GM12878 (cell line): ENCODE measurements around the gene DHX34. TPM values are rescaled to one million over a fixed set of nuclear protein-coding genes. Genes with fewer than 3 reads are reported as not detected.

ENCODE experiments used
- ATAC-seq: fragments of 200-7000 bp; cut with Tn5 transposase; 3 replicates; pipeline ENCODE4 v1.9.1; 2020; ENCODE audit warnings: mild to moderate bottlenecking, moderate library complexity
- BruUV-seq: library from RNA; stranded (reverse); fragments of 400-500 nt; replicated peaks from 2 replicates; lab custom pipeline; 2021; lab: Mats Ljungman, UMichigan
- CTCF ChIA-PET: fragments of 300-600 bp; sonication (Branson Sonifier 250); formaldehyde crosslinking; extraction: SDS; loops from one replicate; lab custom pipeline; 2021; ENCODE audit warnings: inconsistent platforms; lab: Yijun Ruan, JAX
- POLR2A ChIA-PET: fragments of 350-600 bp; formaldehyde crosslinking; extraction: SDS; loops from one replicate; lab custom pipeline; 2021; ENCODE audit warnings: inconsistent platforms; lab: Charles Lee
- RAD21 ChIA-PET: fragments of 300-600 bp; sonication (Branson Sonifier 250); formaldehyde crosslinking; loops from one replicate; lab custom pipeline; 2023; ENCODE audit warnings: antibody characterized with exemption; ENCODE audit not compliant: unreplicated experiment; lab: Charles Lee
- SMC1A ChIA-PET: fragments of 300-600 bp; sonication (Branson Sonifier 250); formaldehyde crosslinking; loops from one replicate; lab custom pipeline; 2023; ENCODE audit not compliant: unreplicated experiment, uncharacterized antibody; lab: Charles Lee
- DNase-seq: peaks from one replicate; pipeline ENCODE4 v3.0.0-alpha.2; 2011; ENCODE audit warnings: low read depth, low spot score
- FAIRE-seq: peaks from 3 replicates; lab custom pipeline; 2011; peaks lifted over from hg19 to GRCh38; lab: Jason Lieb, UNC
- H2AFZ ChIP-seq: 2 replicates; pipeline ENCODE4 v1.6.0; 2011; ENCODE audit warnings: low read depth, low read length, control low read depth; ENCODE audit not compliant: control insufficient read depth
- H3K27ac ChIP-seq: 2 replicates; pipeline ENCODE4 v1.5.1; 2011; ENCODE audit warnings: control low read depth; ENCODE audit not compliant: control insufficient read depth, insufficient read depth
- H3K27me3 ChIP-seq, 2 experiments: replicated peaks in 1 of 2; 2 replicates each; pipeline versions ENCODE4 v1.6.0 to v1.6.1; 2011; ENCODE audit warnings: low read length in 1 of 2; ENCODE audit not compliant: control insufficient read depth in 2 of 2, insufficient read depth in 2 of 2
- H3K36me3 ChIP-seq, 2 experiments: 2 replicates each; pipeline ENCODE4 v1.5.1; 2011; ENCODE audit warnings: low read length in 1 of 2; ENCODE audit not compliant: control insufficient read depth in 2 of 2, insufficient read depth in 2 of 2
- H3K4me1 ChIP-seq: 2 replicates; pipeline ENCODE4 v1.6.1; 2011; ENCODE audit warnings: mild to moderate bottlenecking, low read length, moderate library complexity, mixed read lengths; ENCODE audit not compliant: control insufficient read depth, insufficient read depth
- H3K4me2 ChIP-seq: 2 replicates; pipeline ENCODE4 v1.6.0; 2011; ENCODE audit warnings: control low read depth; ENCODE audit not compliant: control insufficient read depth, insufficient read depth
- H3K4me3 ChIP-seq: fragments of 200-600 bp; sonication (generic); 2 replicates; pipeline ENCODE4 v1.5.1; 2016
- H3K79me2 ChIP-seq: 2 replicates; pipeline ENCODE4 v1.6.0; 2011; ENCODE audit warnings: low read length; ENCODE audit not compliant: control insufficient read depth, insufficient read depth
- H3K9ac ChIP-seq: 2 replicates; pipeline ENCODE4 v1.8.0; 2011; ENCODE audit warnings: low read length, control low read depth, mixed read lengths; ENCODE audit not compliant: control insufficient read depth, insufficient read depth
- H3K9me3 ChIP-seq: replicated peaks from 3 replicates; pipeline ENCODE4 v1.5.1; 2011; ENCODE audit warnings: mild to moderate bottlenecking, low read length; ENCODE audit not compliant: control insufficient read depth, insufficient read depth
- H4K20me1 ChIP-seq: 2 replicates; pipeline ENCODE4 v1.6.0; 2011; ENCODE audit not compliant: control insufficient read depth, insufficient read depth
- CEBPB ChIP-seq, 2 experiments: fragments of 150-350 bp in 1 of 2; IDR thresholded peaks; 2 replicates each; pipeline ENCODE4 v1.6.1; 2012 to 2014; ENCODE audit warnings: low read depth in 2 of 2, low read length in 2 of 2, borderline replicate concordance in 1 of 2, inconsistent platforms in 1 of 2
- FOXK2 ChIP-seq: fragments of 450-650 bp; IDR thresholded peaks from 2 replicates; pipeline ENCODE4 v1.6.1; 2017; ENCODE audit warnings: mild to moderate bottlenecking, moderate library complexity
- MEF2B ChIP-seq: fragments of 450-650 bp; IDR thresholded peaks from 2 replicates; pipeline ENCODE4 v1.6.1; 2018; ENCODE audit warnings: mild to moderate bottlenecking, moderate library complexity; ENCODE audit not compliant: partially characterized antibody, poor library complexity, severe bottlenecking
- MTA2 ChIP-seq: fragments of 450-650 bp; IDR thresholded peaks from 2 replicates; pipeline ENCODE4 v1.6.1; 2016; ENCODE audit warnings: low read depth, mild to moderate bottlenecking, moderate library complexity
- NFIC ChIP-seq: IDR thresholded peaks from 2 replicates; pipeline ENCODE4 v1.6.1; 2012; ENCODE audit warnings: low read depth, mild to moderate bottlenecking, inconsistent platforms, low read length, moderate library complexity
- RELA ChIP-seq: fragments of 450-650 bp; IDR thresholded peaks from 2 replicates; pipeline ENCODE4 v1.8.0; 2014; ENCODE audit warnings: borderline replicate concordance; ENCODE audit not compliant: partially characterized antibody
- ZNF207 ChIP-seq: fragments of 450-650 bp; IDR thresholded peaks from 2 replicates; pipeline ENCODE4 v1.6.1; 2014; ENCODE audit warnings: antibody characterized with exemption, mild to moderate bottlenecking, borderline replicate concordance
- WGBS: methylation state at CpG from one replicate; pipeline ENCODE4 v1.1.6; 2016; ENCODE audit warnings: low lambda C conversion rate; ENCODE audit not compliant: insufficient replicate concordance, insufficient coverage; ENCODE audit errors: missing lambda C conversion rate; 5-methylcytosine and 5-hydroxymethylcytosine counted together
- in situ Hi-C: fragments of 300-500 bp; cut with MboI; formaldehyde crosslinking; loops from 9 replicates; pipeline ENCODE4 v1.14.3; 2018; ENCODE audit warnings: mixed read lengths
- intact Hi-C: fragments of 100-400 bp; cut with micrococcal nuclease; formaldehyde crosslinking; loops from one replicate; pipeline ENCODE4 v1.14.2; 2022; ENCODE audit not compliant: unreplicated experiment
- polyA plus RNA-seq, 11 experiments: library from polyadenylated mRNA; depleted of rRNA in 4 of 11; unstranded in 6 of 11; stranded (reverse) in 5 of 11; fragments of >200 nt; fragmentation: Nextera tagmentation in 4 of 11; fragmentation: Illumina TruSeq in 1 of 11; extraction: Ambion mirVana in 4 of 11; extraction: Trizol in 1 of 11; gene quantifications; 1 replicate in 1 of 11; 2 replicates in 10 of 11; pipeline versions ENCODE4 v1.2.1 to v1.2.3, GENCODE V29; 2011 to 2016; ENCODE audit warnings: inconsistent platforms in 2 of 11, missing spikeins in 2 of 11, low read depth in 1 of 11
- total RNA-seq, 4 experiments: library from RNA; depleted of rRNA in 3 of 4; stranded (reverse); fragments of >200 nt in 3 of 4; fragmentation: Illumina TruSeq in 1 of 4; extraction: Trizol in 1 of 4; gene quantifications; 2 replicates each; pipeline versions ENCODE4 v1.2.1 to v1.2.3, GENCODE V29; 2013 to 2021
- TF ChIP-seq, protein P1 (sequence below): fragments of 450-650 bp; IDR thresholded peaks from 2 replicates; pipeline ENCODE4 v1.6.1; 2016; ENCODE audit warnings: mild to moderate bottlenecking
- TF ChIP-seq, protein P2 (sequence below): IDR thresholded peaks from 2 replicates; pipeline ENCODE4 v1.6.1; 2012; ENCODE audit warnings: improper control_type of control experiment, low read depth, low read length; ENCODE audit not compliant: insufficient replicate concordance

DHX34 gene
- total and polyA plus RNA-seq, 10 of the 15 experiments (the other 5 are each of a cell fraction or from before 2014, with no cell fraction given): 0.19 to 16.9 (median 10.5) TPM

DNA sequence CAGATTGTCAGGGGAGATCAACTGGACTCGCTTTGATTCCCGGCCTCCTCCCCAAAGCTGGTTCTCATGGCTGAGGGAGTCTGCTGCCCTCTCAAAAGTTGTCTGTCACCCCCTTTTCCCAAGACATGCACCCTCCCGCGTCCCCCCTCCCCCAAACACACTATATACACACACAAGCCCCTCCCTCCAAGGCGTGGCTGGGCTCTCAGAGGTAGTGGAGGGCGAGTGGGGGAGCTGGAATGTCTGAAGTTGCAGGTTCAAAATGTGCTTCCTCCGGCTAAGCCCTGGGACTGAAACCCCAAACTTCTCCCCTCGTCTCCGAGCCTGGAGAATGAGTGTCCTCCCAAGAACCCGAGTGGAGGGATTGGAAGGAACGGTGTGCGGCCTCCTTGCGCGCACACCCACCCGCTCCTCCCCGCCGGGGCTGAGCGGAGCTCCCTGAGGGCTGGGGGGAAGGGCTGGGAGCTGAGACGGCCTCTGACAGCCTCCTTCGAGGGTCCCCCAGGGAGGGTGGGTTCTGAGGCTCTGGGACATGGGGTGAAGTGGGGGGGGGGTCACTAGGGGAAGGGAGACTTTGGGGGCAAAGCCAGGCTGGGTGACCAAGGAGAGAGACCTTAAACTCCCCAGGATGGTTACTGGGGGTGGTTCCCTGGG lies 80.2 kb downstream of the DHX34 start:
- Histone ChIP-seq H3K9me3 (no peaks in the 10 kb centered on the region), H3K4me3 (no peak overlapping the region), H3K79me2 (no peaks in the 10 kb centered on the region)
- RAD21 ChIA-PET: interaction anchor here (1.0 to 2.4 kb wide), 2 partner anchors 132 to 295 kb away, joined by 4 to 19 read pairs; no protein-coding TSS in a partner anchor
- no peak for FAIRE-seq
- no peak for TF ChIP-seq MEF2B
- TF ChIP-seq, protein P1, sequence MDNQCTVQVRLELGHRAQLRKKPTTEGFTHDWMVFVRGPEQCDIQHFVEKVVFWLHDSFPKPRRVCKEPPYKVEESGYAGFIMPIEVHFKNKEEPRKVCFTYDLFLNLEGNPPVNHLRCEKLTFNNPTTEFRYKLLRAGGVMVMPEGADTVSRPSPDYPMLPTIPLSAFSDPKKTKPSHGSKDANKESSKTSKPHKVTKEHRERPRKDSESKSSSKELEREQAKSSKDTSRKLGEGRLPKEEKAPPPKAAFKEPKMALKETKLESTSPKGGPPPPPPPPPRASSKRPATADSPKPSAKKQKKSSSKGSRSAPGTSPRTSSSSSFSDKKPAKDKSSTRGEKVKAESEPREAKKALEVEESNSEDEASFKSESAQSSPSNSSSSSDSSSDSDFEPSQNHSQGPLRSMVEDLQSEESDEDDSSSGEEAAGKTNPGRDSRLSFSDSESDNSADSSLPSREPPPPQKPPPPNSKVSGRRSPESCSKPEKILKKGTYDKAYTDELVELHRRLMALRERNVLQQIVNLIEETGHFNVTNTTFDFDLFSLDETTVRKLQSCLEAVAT: no peak
- no peak for TF ChIP-seq ZNF207
- no peak for TF ChIP-seq FOXK2
- no peak for TF ChIP-seq MTA2
- TF ChIP-seq, protein P2, sequence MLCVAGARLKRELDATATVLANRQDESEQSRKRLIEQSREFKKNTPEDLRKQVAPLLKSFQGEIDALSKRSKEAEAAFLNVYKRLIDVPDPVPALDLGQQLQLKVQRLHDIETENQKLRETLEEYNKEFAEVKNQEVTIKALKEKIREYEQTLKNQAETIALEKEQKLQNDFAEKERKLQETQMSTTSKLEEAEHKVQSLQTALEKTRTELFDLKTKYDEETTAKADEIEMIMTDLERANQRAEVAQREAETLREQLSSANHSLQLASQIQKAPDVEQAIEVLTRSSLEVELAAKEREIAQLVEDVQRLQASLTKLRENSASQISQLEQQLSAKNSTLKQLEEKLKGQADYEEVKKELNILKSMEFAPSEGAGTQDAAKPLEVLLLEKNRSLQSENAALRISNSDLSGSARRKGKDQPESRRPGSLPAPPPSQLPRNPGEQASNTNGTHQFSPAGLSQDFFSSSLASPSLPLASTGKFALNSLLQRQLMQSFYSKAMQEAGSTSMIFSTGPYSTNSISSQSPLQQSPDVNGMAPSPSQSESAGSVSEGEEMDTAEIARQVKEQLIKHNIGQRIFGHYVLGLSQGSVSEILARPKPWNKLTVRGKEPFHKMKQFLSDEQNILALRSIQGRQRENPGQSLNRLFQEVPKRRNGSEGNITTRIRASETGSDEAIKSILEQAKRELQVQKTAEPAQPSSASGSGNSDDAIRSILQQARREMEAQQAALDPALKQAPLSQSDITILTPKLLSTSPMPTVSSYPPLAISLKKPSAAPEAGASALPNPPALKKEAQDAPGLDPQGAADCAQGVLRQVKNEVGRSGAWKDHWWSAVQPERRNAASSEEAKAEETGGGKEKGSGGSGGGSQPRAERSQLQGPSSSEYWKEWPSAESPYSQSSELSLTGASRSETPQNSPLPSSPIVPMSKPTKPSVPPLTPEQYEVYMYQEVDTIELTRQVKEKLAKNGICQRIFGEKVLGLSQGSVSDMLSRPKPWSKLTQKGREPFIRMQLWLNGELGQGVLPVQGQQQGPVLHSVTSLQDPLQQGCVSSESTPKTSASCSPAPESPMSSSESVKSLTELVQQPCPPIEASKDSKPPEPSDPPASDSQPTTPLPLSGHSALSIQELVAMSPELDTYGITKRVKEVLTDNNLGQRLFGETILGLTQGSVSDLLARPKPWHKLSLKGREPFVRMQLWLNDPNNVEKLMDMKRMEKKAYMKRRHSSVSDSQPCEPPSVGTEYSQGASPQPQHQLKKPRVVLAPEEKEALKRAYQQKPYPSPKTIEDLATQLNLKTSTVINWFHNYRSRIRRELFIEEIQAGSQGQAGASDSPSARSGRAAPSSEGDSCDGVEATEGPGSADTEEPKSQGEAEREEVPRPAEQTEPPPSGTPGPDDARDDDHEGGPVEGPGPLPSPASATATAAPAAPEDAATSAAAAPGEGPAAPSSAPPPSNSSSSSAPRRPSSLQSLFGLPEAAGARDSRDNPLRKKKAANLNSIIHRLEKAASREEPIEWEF: no peak
- TF ChIP-seq NFIC: no peak
- TF ChIP-seq CEBPB (IDR thresholded peaks at IDR 0.05; ENCODE audit: borderline replicate concordance in 1 of 2, low read depth in 2 of 2, low read length in 2 of 2): no peak
- no peak for TF ChIP-seq RELA
- TF ChIP-seq, all 136 proteins: peak for 0
- POLR2A ChIA-PET: interaction anchor here (1.2 kb wide), 1 partner anchor 136 kb away, joined by 3 read pairs; no protein-coding TSS in a partner anchor
- CTCF ChIA-PET: interaction anchor here (0.5 to 2.2 kb wide), 12 partner anchors 7 to 293 kb away, joined by 3 to 28 read pairs (median 8); partner anchors contain the start of gene KPTN
- no peak overlapping the region for H3K4me2 ChIP-seq
- BruUV-seq: no TSS peak
- H3K4me1 ChIP-seq: peaks cover 9% of the 10 kb centered on the region
- H2AFZ ChIP-seq: no peak overlapping the region
- 23% methylated on average over 17 of the region's 20 CpGs for WGBS
- H3K27me3 ChIP-seq: peaks cover 2 to 13% of the 10 kb centered on the region in 2 experiments; a peak in 3 of 4 replicates
- H3K9ac ChIP-seq: no peak overlapping the region
- H4K20me1 ChIP-seq: no peaks in the 10 kb centered on the region
- no peak overlapping the region for H3K27ac ChIP-seq
- H3K36me3 ChIP-seq: no peaks in the 10 kb centered on the region
- in situ Hi-C loops (loop anchor here (5.0 kb wide), 1 partner anchor 132 kb away; no protein-coding TSS in a partner anchor), intact Hi-C loops (no loop called here)
- DNase-seq: no peak
- no peak for ATAC-seq
- SMC1A ChIA-PET: interaction anchor here (0.8 to 1.9 kb wide), 7 partner anchors 7 to 269 kb away, joined by 3 to 12 read pairs (median 4); no protein-coding TSS in a partner anchor
